NT2/D1 (cell line): ENCODE results near the gene SCAPER.

Experiments
- SUZ12 ChIP-seq: IDR thresholded peaks from 2 replicates; pipeline ENCODE4 v1.6.1; 2011; ENCODE audit not compliant: insufficient read length, insufficient read depth; ENCODE audit errors: extremely low read depth
- YY1 ChIP-seq: IDR thresholded peaks from 2 replicates; pipeline ENCODE4 v1.6.1; 2011; ENCODE audit not compliant: insufficient read length, insufficient read depth

DNA sequence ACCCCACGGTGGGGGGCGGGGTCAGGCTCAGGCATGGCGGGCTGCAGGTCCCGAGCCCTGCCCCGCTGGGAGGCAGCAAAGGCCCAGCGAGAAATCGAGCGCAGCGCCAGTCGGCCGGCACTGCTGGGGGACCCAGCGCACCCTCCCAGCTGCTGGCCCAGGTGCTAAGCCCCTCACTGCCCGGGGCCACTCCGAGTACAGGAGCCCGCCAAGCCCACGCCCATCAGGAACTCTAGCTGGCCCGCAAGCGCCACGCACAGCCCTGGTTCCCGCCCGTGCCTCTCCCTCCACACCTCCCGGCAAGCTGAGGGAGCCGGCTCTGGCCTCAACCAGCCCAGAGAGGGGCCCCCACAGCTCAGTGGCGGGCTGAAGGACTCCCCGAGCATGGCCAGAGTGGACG lies 29.2 kb downstream of the SCAPER start:
- TF ChIP-seq SUZ12 (no peak), YY1 (no peak)
